ENCODE data around the gene SPEM1.
A peak's percentile ranks its signal among the peaks of the same experiment; 100 is the strongest.

Gene SPEM1

GRCh38 chr17:7398612-7399011, 21.5 kb upstream of the SPEM1 start:
- no peak for DNase-seq (ENCODE audit: low read depth, low spot score)

- DNase-seq (ENCODE audit: low read depth, low spot score): no peak
Observed at GRCh38 chr17:7403043-7403726, 16.9 kb upstream of the SPEM1 start.

- no peak for DNase-seq (ENCODE audit: low read depth, low spot score)
Observed at GRCh38 chr17:7403727-7403976, 16.5 kb upstream of the SPEM1 start.

GRCh38 chr17:7403977-7404736, 16.0 kb upstream of the SPEM1 start, which contains the start of gene TMEM256:
TSS of gene TMEM256 (minus strand) at chr17:7404097. CDS start at chr17:7404084, 13 bp downstream.
- DNase-seq (ENCODE audit: low read depth, low spot score): peak; percentile 91

- DNase-seq (ENCODE audit: low read depth, low spot score): peak; percentile 34
Observed at GRCh38 chr17:7404737-7405349, 15.3 kb upstream of the SPEM1 start.

GRCh38 chr17:7405350-7406234, 14.5 kb upstream of the SPEM1 start:
- DNase-seq (ENCODE audit: low read depth, low spot score): no peak

- no peak for DNase-seq (ENCODE audit: low read depth, low spot score)
Observed at GRCh38 chr17:7406235-7406825, 13.8 kb upstream of the SPEM1 start.

GRCh38 chr17:7407082-7407481, 13.0 kb upstream of the SPEM1 start:
- DNase-seq (ENCODE audit: low read depth, low spot score): no peak

GRCh38 chr17:7407485-7408251, 12.5 kb upstream of the SPEM1 start, which contains the start of gene NLGN2:
TSS of gene NLGN2 (plus strand) at chr17:7407845. CDS start at chr17:7408256, 411 bp downstream.
- DNase-seq (ENCODE audit: low read depth, low spot score): no peak

GRCh38 chr17:7408252-7408727, 11.8 kb upstream of the SPEM1 start:
- no peak for DNase-seq (ENCODE audit: low read depth, low spot score)

- DNase-seq (ENCODE audit: low read depth, low spot score): no peak
Observed at GRCh38 chr17:7408863-7409262, 11.3 kb upstream of the SPEM1 start.

- DNase-seq (ENCODE audit: low read depth, low spot score): no peak
Observed at GRCh38 chr17:7409716-7410115, 10.4 kb upstream of the SPEM1 start.

GRCh38 chr17:7410634-7411426, 9.3 kb upstream of the SPEM1 start:
- no peak for DNase-seq (ENCODE audit: low read depth, low spot score)

- no peak for DNase-seq (ENCODE audit: low read depth, low spot score)
Observed at GRCh38 chr17:7411427-7411750, 8.7 kb upstream of the SPEM1 start.

- no peak for DNase-seq (ENCODE audit: low read depth, low spot score)
Observed at GRCh38 chr17:7413346-7413985, 6.7 kb upstream of the SPEM1 start.

- no peak for DNase-seq (ENCODE audit: low read depth, low spot score)
Observed at GRCh38 chr17:7414837-7415236, 5.3 kb upstream of the SPEM1 start.

- DNase-seq (ENCODE audit: low read depth, low spot score): no peak
Observed at GRCh38 chr17:7415784-7416183, 4.3 kb upstream of the SPEM1 start.

- no peak for DNase-seq (ENCODE audit: low read depth, low spot score)
Observed at GRCh38 chr17:7416323-7416722, 3.8 kb upstream of the SPEM1 start.

- no peak for DNase-seq (ENCODE audit: low read depth, low spot score)
Observed at GRCh38 chr17:7417056-7417655, 3.0 kb upstream of the SPEM1 start.
